ENCODE measurements around the gene SMG7.

The SMG7 gene

DNA sequence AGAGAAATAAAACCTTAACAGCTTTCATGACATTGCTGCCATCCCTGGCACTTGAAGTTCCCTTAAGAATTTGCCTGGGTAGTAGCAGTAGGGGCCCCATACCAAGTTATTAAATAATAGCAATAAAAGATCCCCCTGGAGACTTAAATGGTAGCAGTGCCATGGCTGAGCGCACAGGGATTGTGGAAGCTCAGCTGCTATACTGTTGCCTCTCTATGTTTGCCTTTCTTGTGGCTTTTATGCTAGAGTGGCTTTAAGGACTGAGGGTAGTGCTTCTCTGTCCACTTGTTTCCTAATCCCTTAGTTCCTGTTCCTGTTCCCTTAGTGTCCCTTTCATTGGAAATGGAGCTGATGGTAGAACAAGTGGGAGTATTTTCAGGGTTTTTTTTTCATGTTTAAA lies 75.8 kb downstream of the SMG7 start:
- Histone ChIP-seq H3K27ac (ENCODE audit: extremely low read depth, low read depth, low read length) (no peak overlapping the region), H3K9me3 (ENCODE audit: control insufficient read depth, insufficient read depth, low read depth, low read length) (no peaks in the 10 kb centered on the region), H3K4me1 (ENCODE audit: control insufficient read depth, insufficient read depth, low read length) (no peaks in the 10 kb centered on the region), H3K4me3 (ENCODE audit: low read depth, low read length) (no peak overlapping the region), H3K36me3 (ENCODE audit: control insufficient read depth in 2 of 2, insufficient read depth in 1 of 2, low read length in 2 of 2) (peaks cover 26 to 87% of the 10 kb centered on the region in 2 experiments; a peak in 2 of 3 replicates)
- POLR2A ChIA-PET, result no interaction called here
- TF ChIP-seq ZIC2 (tag by site-specific recombination; IDR thresholded peaks at IDR 0.05) (0 out of 2 replicates have a peak, but pooled peaks have one; percentile 11), OSR2 (tag by site-specific recombination; IDR thresholded peaks at IDR 0.05) (peak; percentile 63), ZBTB6 (tag by site-specific recombination; IDR thresholded peaks at IDR 0.05) (no peak), ZNF423 (tag by site-specific recombination; IDR thresholded peaks at IDR 0.05) (0 out of 2 replicates have a peak, but pooled peaks have one; percentile 23), ZBTB21 (tag by site-specific recombination; IDR thresholded peaks at IDR 0.05) (no peak)
- CTCF ChIA-PET, result interaction anchor here (0.7 to 1.1 kb wide), 2 partner anchors 25 to 75 kb away, joined by 3 read pairs; no protein-coding TSS in a partner anchor

DNA sequence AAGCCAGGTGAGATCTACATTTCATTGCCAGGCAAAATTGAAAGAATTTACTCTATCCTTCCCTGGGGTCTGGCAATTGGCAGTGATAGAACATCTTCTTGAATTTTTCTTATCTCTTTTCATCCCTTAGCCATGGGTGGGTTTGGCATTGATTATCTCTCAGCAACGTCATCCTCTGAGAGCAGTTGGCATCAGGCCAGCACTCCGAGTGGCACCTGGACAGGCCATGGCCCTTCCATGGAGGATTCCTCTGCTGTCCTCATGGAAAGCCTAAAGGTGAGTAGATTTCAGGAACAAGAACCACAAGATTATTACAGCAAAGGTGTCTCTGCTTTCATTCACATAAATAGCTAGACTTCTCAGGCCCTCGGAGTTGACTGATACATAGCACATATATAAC lies 78.6 kb downstream of the SMG7 start:
- Histone ChIP-seq H3K36me3 (ENCODE audit: control insufficient read depth in 2 of 2, insufficient read depth in 1 of 2, low read length in 2 of 2) (peaks cover 21 to 80% of the 10 kb centered on the region in 2 experiments; a peak in 2 of 3 replicates), H3K27ac (ENCODE audit: extremely low read depth, low read depth, low read length) (no peak overlapping the region), H3K9me3 (ENCODE audit: control insufficient read depth, insufficient read depth, low read depth, low read length) (no peaks in the 10 kb centered on the region), H3K4me1 (ENCODE audit: control insufficient read depth, insufficient read depth, low read length) (no peaks in the 10 kb centered on the region), H3K4me3 (ENCODE audit: low read depth, low read length) (no peak overlapping the region)
- ChIA-PET CTCF (no interaction called here), POLR2A (no interaction called here)
- TF ChIP-seq ZBTB8A (tag by site-specific recombination; IDR thresholded peaks at IDR 0.05), result no peak
- TF ChIP-seq ZNF155 (tag by site-specific recombination; IDR thresholded peaks at IDR 0.05), result no peak
- TF ChIP-seq, protein P1, sequence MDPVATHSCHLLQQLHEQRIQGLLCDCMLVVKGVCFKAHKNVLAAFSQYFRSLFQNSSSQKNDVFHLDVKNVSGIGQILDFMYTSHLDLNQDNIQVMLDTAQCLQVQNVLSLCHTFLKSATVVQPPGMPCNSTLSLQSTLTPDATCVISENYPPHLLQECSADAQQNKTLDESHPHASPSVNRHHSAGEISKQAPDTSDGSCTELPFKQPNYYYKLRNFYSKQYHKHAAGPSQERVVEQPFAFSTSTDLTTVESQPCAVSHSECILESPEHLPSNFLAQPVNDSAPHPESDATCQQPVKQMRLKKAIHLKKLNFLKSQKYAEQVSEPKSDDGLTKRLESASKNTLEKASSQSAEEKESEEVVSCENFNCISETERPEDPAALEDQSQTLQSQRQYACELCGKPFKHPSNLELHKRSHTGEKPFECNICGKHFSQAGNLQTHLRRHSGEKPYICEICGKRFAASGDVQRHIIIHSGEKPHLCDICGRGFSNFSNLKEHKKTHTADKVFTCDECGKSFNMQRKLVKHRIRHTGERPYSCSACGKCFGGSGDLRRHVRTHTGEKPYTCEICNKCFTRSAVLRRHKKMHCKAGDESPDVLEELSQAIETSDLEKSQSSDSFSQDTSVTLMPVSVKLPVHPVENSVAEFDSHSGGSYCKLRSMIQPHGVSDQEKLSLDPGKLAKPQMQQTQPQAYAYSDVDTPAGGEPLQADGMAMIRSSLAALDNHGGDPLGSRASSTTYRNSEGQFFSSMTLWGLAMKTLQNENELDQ (tag by site-specific recombination; IDR thresholded peaks at IDR 0.05; ENCODE audit: low read depth), result no peak
- no peak for TF ChIP-seq YY2 (tag by site-specific recombination; IDR thresholded peaks at IDR 0.05)
- TF ChIP-seq ZNF549 (tag by site-specific recombination; IDR thresholded peaks at IDR 0.05), result no peak
- TF ChIP-seq, protein P2, sequence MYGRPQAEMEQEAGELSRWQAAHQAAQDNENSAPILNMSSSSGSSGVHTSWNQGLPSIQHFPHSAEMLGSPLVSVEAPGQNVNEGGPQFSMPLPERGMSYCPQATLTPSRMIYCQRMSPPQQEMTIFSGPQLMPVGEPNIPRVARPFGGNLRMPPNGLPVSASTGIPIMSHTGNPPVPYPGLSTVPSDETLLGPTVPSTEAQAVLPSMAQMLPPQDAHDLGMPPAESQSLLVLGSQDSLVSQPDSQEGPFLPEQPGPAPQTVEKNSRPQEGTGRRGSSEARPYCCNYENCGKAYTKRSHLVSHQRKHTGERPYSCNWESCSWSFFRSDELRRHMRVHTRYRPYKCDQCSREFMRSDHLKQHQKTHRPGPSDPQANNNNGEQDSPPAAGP (tag by site-specific recombination; IDR thresholded peaks at IDR 0.05), result no peak
- no peak for TF ChIP-seq GFI1B (tag by site-specific recombination; IDR thresholded peaks at IDR 0.05)
- no peak for TF ChIP-seq ZNF138 (tag by site-specific recombination; IDR thresholded peaks at IDR 0.05; ENCODE audit: borderline replicate concordance)
- no peak for TF ChIP-seq ZNF350 (tag by site-specific recombination; IDR thresholded peaks at IDR 0.05)
- no peak for TF ChIP-seq ZNF280D (tag by site-specific recombination; IDR thresholded peaks at IDR 0.05)
- no peak for TF ChIP-seq ZNF837 (tag by site-specific recombination; IDR thresholded peaks at IDR 0.05)
- no peak for TF ChIP-seq ZNF341 (tag by site-specific recombination; IDR thresholded peaks at IDR 0.05; ENCODE audit: low read depth)
- TF ChIP-seq, protein P3, sequence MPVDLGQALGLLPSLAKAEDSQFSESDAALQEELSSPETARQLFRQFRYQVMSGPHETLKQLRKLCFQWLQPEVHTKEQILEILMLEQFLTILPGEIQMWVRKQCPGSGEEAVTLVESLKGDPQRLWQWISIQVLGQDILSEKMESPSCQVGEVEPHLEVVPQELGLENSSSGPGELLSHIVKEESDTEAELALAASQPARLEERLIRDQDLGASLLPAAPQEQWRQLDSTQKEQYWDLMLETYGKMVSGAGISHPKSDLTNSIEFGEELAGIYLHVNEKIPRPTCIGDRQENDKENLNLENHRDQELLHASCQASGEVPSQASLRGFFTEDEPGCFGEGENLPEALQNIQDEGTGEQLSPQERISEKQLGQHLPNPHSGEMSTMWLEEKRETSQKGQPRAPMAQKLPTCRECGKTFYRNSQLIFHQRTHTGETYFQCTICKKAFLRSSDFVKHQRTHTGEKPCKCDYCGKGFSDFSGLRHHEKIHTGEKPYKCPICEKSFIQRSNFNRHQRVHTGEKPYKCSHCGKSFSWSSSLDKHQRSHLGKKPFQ (tag by site-specific recombination; IDR thresholded peaks at IDR 0.05), result no peak
- no peak for TF ChIP-seq ZNF335 (tag by site-specific recombination; conservative IDR thresholded peaks at IDR 0.05)
- no peak for TF ChIP-seq SP3 (tag by site-specific recombination; IDR thresholded peaks at IDR 0.05)
- TF ChIP-seq ZNF248 (tag by site-specific recombination; IDR thresholded peaks at IDR 0.05), result no peak
- TF ChIP-seq CTCF (tag by site-specific recombination; IDR thresholded peaks at IDR 0.05), result no peak
- no peak for TF ChIP-seq ZNF223 (tag by site-specific recombination; IDR thresholded peaks at IDR 0.05)

Measured in HEK293 (cell line).